Measurements from ENCODE around the gene KDM6B.
A peak's percentile ranks its signal among the peaks of the same experiment; 100 is the strongest.

KDM6B gene

GRCh38 chr17:7836596-7837407 is 2.8 kb downstream of the KDM6B start:
- Histone ChIP-seq H3K27me3 (ENCODE audit: control insufficient read depth, insufficient read depth, low read length) (peaks cover 2% of the 10 kb centered on the region), H3K9ac (ENCODE audit: low read depth, low read length) (peak overlapping the region; percentile 87), H3K4me2 (ENCODE audit: low read length) (peak overlapping the region; percentile 99), H3K4me3 (ENCODE audit: low read length) (peak overlapping the region; percentile 86), H3K36me3 (ENCODE audit: insufficient read depth, low read length) (no peaks in the 10 kb centered on the region), H3K9me3 (replicated peaks; ENCODE audit: low read length) (no peaks in the 10 kb centered on the region), H3K4me1 (ENCODE audit: control insufficient read depth, insufficient read depth, low read length) (peaks cover 50% of the 10 kb centered on the region)

DNA sequence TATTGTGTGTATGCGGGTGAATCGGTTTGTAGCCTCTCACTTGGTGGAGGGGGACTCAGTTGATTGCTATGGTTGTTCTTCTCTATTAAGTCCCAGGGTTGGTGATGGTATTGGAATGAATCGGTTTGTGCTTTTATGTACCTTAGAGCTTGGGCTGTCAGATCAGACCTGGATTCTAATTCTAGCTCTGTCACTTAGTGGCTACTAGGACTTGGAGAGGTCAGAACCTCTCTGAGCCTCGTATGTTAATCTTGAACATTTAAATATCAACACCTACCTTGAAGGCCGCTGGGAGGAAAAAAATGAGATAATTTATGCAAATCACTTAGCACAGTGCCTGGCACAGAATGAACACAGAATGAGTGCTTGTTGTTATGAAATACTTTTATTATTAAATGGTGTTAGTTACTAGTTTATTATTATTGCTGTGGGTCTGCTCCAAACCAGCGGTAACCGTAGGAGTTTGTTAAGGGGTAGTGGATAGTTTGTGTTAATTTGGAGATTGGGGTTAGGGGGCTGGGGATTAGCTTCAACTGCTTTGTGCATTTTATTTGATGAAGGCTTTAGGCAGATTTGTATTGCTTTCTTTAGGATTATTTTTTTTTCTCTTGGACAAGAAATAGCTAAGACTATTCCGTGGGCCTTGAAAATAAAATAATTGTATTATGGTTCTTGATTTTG is 3.5 kb downstream of the KDM6B start:
- Histone ChIP-seq H3K4me1 (ENCODE audit: control insufficient read depth, insufficient read depth, low read length) (peaks cover 53% of the 10 kb centered on the region), H3K36me3 (ENCODE audit: insufficient read depth, low read length) (no peaks in the 10 kb centered on the region), H3K4me3 (ENCODE audit: low read length) (peak overlapping the region; percentile 86), H3K9ac (ENCODE audit: low read depth, low read length) (peak overlapping the region; percentile 20), H3K4me2 (ENCODE audit: low read length) (peak overlapping the region; percentile 99), H3K9me3 (replicated peaks; ENCODE audit: low read length) (no peaks in the 10 kb centered on the region), H3K27me3 (ENCODE audit: control insufficient read depth, insufficient read depth, low read length) (no peaks in the 10 kb centered on the region)

DNA sequence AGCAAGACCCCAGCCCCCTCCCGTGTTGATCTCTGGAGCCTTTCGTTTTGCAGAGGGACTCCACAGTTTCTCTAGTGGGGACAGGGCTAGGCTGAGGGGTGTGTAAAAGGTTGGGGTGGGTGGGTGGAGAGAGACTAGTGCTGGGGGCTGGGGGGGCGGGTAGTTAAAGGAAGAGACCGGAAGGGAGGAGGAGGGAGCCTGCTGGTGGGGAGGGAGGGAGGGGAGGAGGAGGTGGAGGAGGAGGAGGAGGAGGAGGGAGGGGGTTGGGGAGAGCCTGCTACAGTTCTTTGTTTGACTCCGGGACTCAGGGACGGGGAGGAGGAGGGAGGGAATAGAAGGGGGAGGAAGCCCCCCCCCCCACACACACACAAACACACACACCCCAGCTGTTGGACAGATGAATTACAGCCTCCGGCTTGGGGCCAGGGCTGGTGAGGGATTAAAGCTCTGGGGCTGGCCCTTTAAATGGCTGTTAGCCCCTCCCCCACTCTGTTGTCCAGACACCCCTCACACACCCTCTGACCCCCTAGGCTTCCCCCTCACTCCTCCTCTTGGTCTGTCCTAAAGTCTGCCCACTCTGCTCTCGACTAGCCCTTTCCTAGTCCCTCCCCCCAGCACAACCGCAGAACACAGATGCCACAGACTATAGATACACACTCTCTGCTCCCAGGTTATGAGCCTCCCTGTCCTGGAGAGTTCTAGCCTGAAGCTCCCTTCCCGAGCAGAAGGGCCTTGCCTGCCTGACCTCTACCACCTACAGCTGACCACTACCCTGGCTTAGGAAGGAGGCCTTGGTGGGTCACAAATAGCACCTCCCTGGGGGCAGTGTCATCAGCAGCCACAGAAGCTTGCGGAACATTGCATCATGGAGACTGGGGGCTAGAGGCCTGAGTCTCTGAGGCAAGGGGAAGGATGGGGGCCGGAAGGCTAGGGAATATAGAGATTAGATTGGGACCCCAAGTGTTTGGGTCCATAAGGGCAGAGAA is 4.4 kb downstream of the KDM6B start:
- peak overlapping the region; percentile 86 for H3K4me3 ChIP-seq (ENCODE audit: low read length)
- no peaks in the 10 kb centered on the region for H3K27me3 ChIP-seq (ENCODE audit: control insufficient read depth, insufficient read depth, low read length)
- H3K4me2 ChIP-seq (ENCODE audit: low read length): peak overlapping the region; percentile 99
- peak overlapping the region; percentile 36 for H3K9ac ChIP-seq (ENCODE audit: low read depth, low read length)
- H3K4me1 ChIP-seq (ENCODE audit: control insufficient read depth, insufficient read depth, low read length): peaks cover 49% of the 10 kb centered on the region
- H3K36me3 ChIP-seq (ENCODE audit: insufficient read depth, low read length): no peaks in the 10 kb centered on the region
- H3K9me3 ChIP-seq (replicated peaks; ENCODE audit: low read length): no peaks in the 10 kb centered on the region

DNA sequence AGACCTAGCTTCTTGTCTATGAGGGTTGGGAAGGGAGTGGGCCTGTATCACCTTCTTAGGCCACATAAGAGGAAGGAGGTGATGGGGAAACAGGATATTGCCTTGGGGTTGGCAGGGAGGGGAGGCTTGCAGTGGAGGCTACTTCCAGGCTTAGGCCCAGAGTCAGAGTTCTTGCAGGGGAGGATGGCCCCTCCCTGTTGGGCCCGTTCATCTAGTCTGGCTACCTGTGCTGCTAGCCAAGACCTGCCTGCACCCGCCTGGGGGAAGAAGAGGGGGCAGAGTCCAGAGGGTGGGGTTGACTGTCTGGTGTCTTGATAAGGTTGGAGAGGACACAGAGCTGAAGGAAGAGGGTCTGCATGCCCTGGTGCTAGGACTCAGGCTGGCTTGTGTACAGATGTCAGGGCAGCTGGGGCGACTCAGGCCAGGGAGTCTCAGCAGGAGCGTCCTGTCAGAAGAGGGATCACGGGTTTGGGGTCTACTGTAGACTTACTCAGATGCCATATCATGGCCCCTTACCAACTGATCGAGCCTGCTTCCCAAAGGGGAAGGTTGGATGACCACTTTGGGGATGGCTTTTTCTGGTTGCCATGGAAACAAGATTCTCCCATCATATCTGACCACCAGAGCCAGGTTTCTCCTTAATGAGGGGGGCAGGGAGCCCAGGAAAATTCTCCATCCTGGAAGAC is 5.3 kb downstream of the KDM6B start:
- Histone ChIP-seq H3K4me2 (ENCODE audit: low read length) (peak overlapping the region; percentile 76), H3K4me1 (ENCODE audit: control insufficient read depth, insufficient read depth, low read length) (peaks cover 46% of the 10 kb centered on the region), H3K9ac (ENCODE audit: low read depth, low read length) (peak overlapping the region; percentile 36), H3K9me3 (replicated peaks; ENCODE audit: low read length) (no peaks in the 10 kb centered on the region), H3K4me3 (ENCODE audit: low read length) (no peak overlapping the region), H3K36me3 (ENCODE audit: insufficient read depth, low read length) (no peaks in the 10 kb centered on the region), H3K27me3 (ENCODE audit: control insufficient read depth, insufficient read depth, low read length) (no peaks in the 10 kb centered on the region)

- Histone ChIP-seq H3K36me3 (ENCODE audit: insufficient read depth, low read length) (no peaks in the 10 kb centered on the region), H3K4me3 (ENCODE audit: low read length) (no peak overlapping the region), H3K27me3 (ENCODE audit: control insufficient read depth, insufficient read depth, low read length) (no peaks in the 10 kb centered on the region), H3K9ac (ENCODE audit: low read depth, low read length) (no peak overlapping the region), H3K4me2 (ENCODE audit: low read length) (no peak overlapping the region), H3K4me1 (ENCODE audit: control insufficient read depth, insufficient read depth, low read length) (peaks cover 47% of the 10 kb centered on the region), H3K9me3 (replicated peaks; ENCODE audit: low read length) (no peaks in the 10 kb centered on the region)
These were observed 5.9 kb downstream of the KDM6B start for GRCh38 chr17:7839876-7840261.

DNA sequence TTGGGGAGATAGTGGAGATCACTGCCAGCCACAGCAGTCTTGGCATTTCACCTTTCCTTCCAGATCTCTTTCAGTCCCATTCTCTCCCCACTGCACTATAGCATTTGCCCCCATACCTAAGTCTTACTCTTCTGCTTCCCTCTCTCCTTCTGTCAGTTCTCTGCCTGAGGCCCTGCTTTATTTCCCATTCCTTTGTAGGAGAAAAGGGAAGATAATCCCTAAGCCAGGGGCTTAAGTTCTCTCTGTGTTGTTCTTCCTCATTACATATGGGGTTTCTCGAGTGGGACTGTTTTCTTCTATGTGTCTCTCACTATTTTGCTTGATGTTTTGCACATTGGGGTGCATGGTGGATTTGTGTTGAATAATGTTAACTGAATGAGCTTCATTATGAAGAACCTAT is 6.4 kb downstream of the KDM6B start:
- peaks cover 52% of the 10 kb centered on the region for H3K4me1 ChIP-seq (ENCODE audit: control insufficient read depth, insufficient read depth, low read length)
- H3K9me3 ChIP-seq (replicated peaks; ENCODE audit: low read length): no peaks in the 10 kb centered on the region
- no peaks in the 10 kb centered on the region for H3K36me3 ChIP-seq (ENCODE audit: insufficient read depth, low read length)
- no peak overlapping the region for H3K9ac ChIP-seq (ENCODE audit: low read depth, low read length)
- no peak overlapping the region for H3K4me2 ChIP-seq (ENCODE audit: low read length)
- no peak overlapping the region for H3K4me3 ChIP-seq (ENCODE audit: low read length)
- H3K27me3 ChIP-seq (ENCODE audit: control insufficient read depth, insufficient read depth, low read length): no peaks in the 10 kb centered on the region

- peak overlapping the region; percentile 81 for H3K4me3 ChIP-seq (ENCODE audit: low read length)
- H3K9ac ChIP-seq (ENCODE audit: low read depth, low read length): peak overlapping the region; percentile 96
- H3K9me3 ChIP-seq (replicated peaks; ENCODE audit: low read length): no peaks in the 10 kb centered on the region
- no peaks in the 10 kb centered on the region for H3K27me3 ChIP-seq (ENCODE audit: control insufficient read depth, insufficient read depth, low read length)
- peaks cover 55% of the 10 kb centered on the region for H3K4me1 ChIP-seq (ENCODE audit: control insufficient read depth, insufficient read depth, low read length)
- H3K36me3 ChIP-seq (ENCODE audit: insufficient read depth, low read length): no peaks in the 10 kb centered on the region
- peak overlapping the region; percentile 99 for H3K4me2 ChIP-seq (ENCODE audit: low read length)
These were observed 6.9 kb downstream of the KDM6B start for GRCh38 chr17:7840875-7841274.

GRCh38 chr17:7841396-7841914 is 7.4 kb downstream of the KDM6B start:
- Histone ChIP-seq H3K36me3 (ENCODE audit: insufficient read depth, low read length) (peaks cover 1% of the 10 kb centered on the region), H3K9ac (ENCODE audit: low read depth, low read length) (peak overlapping the region; percentile 96), H3K27me3 (ENCODE audit: control insufficient read depth, insufficient read depth, low read length) (no peaks in the 10 kb centered on the region), H3K9me3 (replicated peaks; ENCODE audit: low read length) (no peaks in the 10 kb centered on the region), H3K4me2 (ENCODE audit: low read length) (peak overlapping the region; percentile 99), H3K4me3 (ENCODE audit: low read length) (peak overlapping the region; percentile 81), H3K4me1 (ENCODE audit: control insufficient read depth, insufficient read depth, low read length) (peaks cover 54% of the 10 kb centered on the region)

GRCh38 chr17:7841915-7842379 is 7.9 kb downstream of the KDM6B start:
- Histone ChIP-seq H3K4me1 (ENCODE audit: control insufficient read depth, insufficient read depth, low read length) (peaks cover 49% of the 10 kb centered on the region), H3K36me3 (ENCODE audit: insufficient read depth, low read length) (peaks cover 3% of the 10 kb centered on the region), H3K27me3 (ENCODE audit: control insufficient read depth, insufficient read depth, low read length) (no peaks in the 10 kb centered on the region), H3K4me3 (ENCODE audit: low read length) (peak overlapping the region; percentile 81), H3K9ac (ENCODE audit: low read depth, low read length) (peak overlapping the region; percentile 96), H3K9me3 (replicated peaks; ENCODE audit: low read length) (no peaks in the 10 kb centered on the region), H3K4me2 (ENCODE audit: low read length) (peak overlapping the region; percentile 99)

- Histone ChIP-seq H3K9ac (ENCODE audit: low read depth, low read length) (peak overlapping the region; percentile 96), H3K9me3 (replicated peaks; ENCODE audit: low read length) (no peaks in the 10 kb centered on the region), H3K4me3 (ENCODE audit: low read length) (peak overlapping the region; percentile 81), H3K27me3 (ENCODE audit: control insufficient read depth, insufficient read depth, low read length) (no peaks in the 10 kb centered on the region), H3K4me2 (ENCODE audit: low read length) (peak overlapping the region; percentile 99), H3K4me1 (ENCODE audit: control insufficient read depth, insufficient read depth, low read length) (peaks cover 42% of the 10 kb centered on the region), H3K36me3 (ENCODE audit: insufficient read depth, low read length) (peaks cover 3% of the 10 kb centered on the region)
These were observed 8.6 kb downstream of the KDM6B start for GRCh38 chr17:7842380-7843256.
